Liver (tissue), 9 donors: ENCODE results near the gene HPCAL4. TPM values are rescaled to one million over a fixed set of nuclear protein-coding genes. Genes with fewer than 3 reads are reported as not detected.

ENCODE experiments used
- DNase-seq: peaks from one replicate; pipeline ENCODE4 v3.0.0-alpha.2; 2017; ENCODE audit warnings: low spot score
- H3K27ac ChIP-seq, 2 donors: one replicate each; pipeline ENCODE4 v1.7.0; 2013; ENCODE audit warnings: inconsistent platforms in 2 of 2, low read length in 2 of 2, control low read depth in 1 of 2, low read depth in 1 of 2, mild to moderate bottlenecking in 1 of 2
- H3K27me3 ChIP-seq, 4 donors: one replicate each; pipeline versions ENCODE4 v1.6.1 to v1.7.0; 2013; ENCODE audit warnings: low read length in 3 of 4, inconsistent platforms in 1 of 4, mild to moderate bottlenecking in 1 of 4, moderate library complexity in 1 of 4; ENCODE audit not compliant: control insufficient read depth in 4 of 4, insufficient read depth in 4 of 4
- H3K36me3 ChIP-seq, 4 donors: one replicate each; pipeline versions ENCODE4 v1.6.1 to v1.7.0; 2013; ENCODE audit warnings: low read length in 3 of 4, mild to moderate bottlenecking in 3 of 4, low read depth in 1 of 4, moderate library complexity in 1 of 4; ENCODE audit not compliant: control insufficient read depth in 4 of 4, insufficient read depth in 3 of 4
- H3K4me1 ChIP-seq, 4 donors: one replicate each; pipeline versions ENCODE4 v1.6.1 to v1.7.0; 2013; ENCODE audit warnings: low read length in 3 of 4, mild to moderate bottlenecking in 3 of 4, moderate library complexity in 1 of 4; ENCODE audit not compliant: control insufficient read depth in 4 of 4, insufficient read depth in 4 of 4
- H3K4me3 ChIP-seq, 3 donors: one replicate each; pipeline versions ENCODE4 v1.6.1 to v1.7.0; 2013; ENCODE audit warnings: low read length in 3 of 3, control low read depth in 1 of 3, low read depth in 1 of 3, mild to moderate bottlenecking in 1 of 3
- H3K9ac ChIP-seq, 2 donors: one replicate each; pipeline ENCODE4 v1.7.0; 2013; ENCODE audit warnings: low read length in 2 of 2, mild to moderate bottlenecking in 2 of 2, moderate library complexity in 2 of 2, control low read depth in 1 of 2, low read depth in 1 of 2
- H3K9me3 ChIP-seq, 4 donors: one replicate each; pipeline versions ENCODE4 v1.6.1 to v1.7.0; 2013; ENCODE audit warnings: low read length in 3 of 4; ENCODE audit not compliant: control insufficient read depth in 4 of 4
- EGR1 ChIP-seq, 2 donors: IDR thresholded peaks; 2 replicates each; pipeline ENCODE4 v1.6.1; 2016 to 2018; ENCODE audit warnings: antibody characterized with exemption in 2 of 2, low read depth in 2 of 2
- FOXA1 ChIP-seq: IDR thresholded peaks from 2 replicates; pipeline ENCODE4 v1.6.1; 2016; ENCODE audit warnings: antibody characterized with exemption
- FOXA2 ChIP-seq: IDR thresholded peaks from 2 replicates; pipeline ENCODE4 v1.6.1; 2016; ENCODE audit warnings: antibody characterized with exemption
- GABPA ChIP-seq, 2 donors: IDR thresholded peaks in 1 of 2; conservative IDR thresholded peaks in 1 of 2; 2 replicates each; pipeline ENCODE4 v1.6.1; 2016; ENCODE audit warnings: antibody characterized with exemption in 2 of 2, mild to moderate bottlenecking in 1 of 2, moderate library complexity in 1 of 2
- HNF4G ChIP-seq: IDR thresholded peaks from 2 replicates; pipeline ENCODE4 v1.6.1; 2016; ENCODE audit warnings: antibody characterized with exemption
- NR2F2 ChIP-seq: IDR thresholded peaks from 2 replicates; pipeline ENCODE4 v1.6.1; 2016; ENCODE audit warnings: antibody characterized with exemption
- RAD21 ChIP-seq, 2 donors: IDR thresholded peaks; 2 replicates each; pipeline ENCODE4 v1.6.1; 2016; ENCODE audit warnings: antibody characterized with exemption in 2 of 2, mild to moderate bottlenecking in 2 of 2
- RXRA ChIP-seq, 2 donors: IDR thresholded peaks; 2 replicates each; pipeline ENCODE4 v1.6.1; 2017 to 2018; ENCODE audit warnings: antibody characterized with exemption in 2 of 2, mild to moderate bottlenecking in 1 of 2
- SP1 ChIP-seq: IDR thresholded peaks from 2 replicates; pipeline ENCODE4 v1.6.1; 2018; ENCODE audit warnings: antibody characterized with exemption, mild to moderate bottlenecking
- TAF1 ChIP-seq: conservative IDR thresholded peaks from 2 replicates; pipeline ENCODE4 v1.6.1; 2016; ENCODE audit warnings: antibody characterized with exemption, mild to moderate bottlenecking
- YY1 ChIP-seq: IDR thresholded peaks from 2 replicates; pipeline ENCODE4 v1.6.1; 2016; ENCODE audit warnings: antibody characterized with exemption, mild to moderate bottlenecking
- WGBS: extraction: QIAGEN DNeasy Blood & Tissue Kit; methylation state at CpG from one replicate; pipeline ENCODE4 v1.1.7; 2013; 5-methylcytosine and 5-hydroxymethylcytosine counted together
- polyA plus RNA-seq, 2 donors: library from polyadenylated mRNA; stranded (reverse) in 1 of 2; unstranded in 1 of 2; fragments of 200-250 nt in 1 of 2; fragments of >200 nt in 1 of 2; fragmentation: Nextera tagmentation in 1 of 2; extraction: Ambion mirVana in 1 of 2; gene quantifications; one replicate each; pipeline versions ENCODE4 v1.2.1 to v1.2.3, GENCODE V29; 2013 to 2015
- total RNA-seq, 2 donors: library from RNA; depleted of rRNA; stranded (reverse); fragments of >200 nt; gene quantifications; one replicate each; pipeline ENCODE4 v1.2.3, GENCODE V29; 2014
- TF ChIP-seq, protein P1 (sequence below): IDR thresholded peaks from 2 replicates; pipeline ENCODE4 v1.6.1; 2016; ENCODE audit warnings: antibody characterized with exemption
- TF ChIP-seq, protein P2 (sequence below): IDR thresholded peaks from 2 replicates; pipeline ENCODE4 v1.6.1; 2016; ENCODE audit warnings: antibody characterized with exemption
- TF ChIP-seq, protein P3 (sequence below): IDR thresholded peaks from 2 replicates; pipeline ENCODE4 v1.6.1; 2016; ENCODE audit warnings: antibody characterized with exemption, mild to moderate bottlenecking
- TF ChIP-seq, protein P4 (sequence below): fragments of 150-350 bp; IDR thresholded peaks from 2 replicates; pipeline ENCODE4 v1.5.1; 2017; ENCODE audit warnings: improper control_type of control experiment, low read depth, low read length; ENCODE audit not compliant: missing input control
- TF ChIP-seq, protein P5 (sequence below): IDR thresholded peaks from 2 replicates; pipeline ENCODE4 v1.6.1; 2016; ENCODE audit warnings: antibody characterized with exemption
- donor health status: healthy.
- donor health status: healthy.
- donor health status: healthy.
- donor health status: healthy.
- donor health status: healthy.

Gene HPCAL4
- total and polyA plus RNA-seq, 4 donors, result not detected

DNA sequence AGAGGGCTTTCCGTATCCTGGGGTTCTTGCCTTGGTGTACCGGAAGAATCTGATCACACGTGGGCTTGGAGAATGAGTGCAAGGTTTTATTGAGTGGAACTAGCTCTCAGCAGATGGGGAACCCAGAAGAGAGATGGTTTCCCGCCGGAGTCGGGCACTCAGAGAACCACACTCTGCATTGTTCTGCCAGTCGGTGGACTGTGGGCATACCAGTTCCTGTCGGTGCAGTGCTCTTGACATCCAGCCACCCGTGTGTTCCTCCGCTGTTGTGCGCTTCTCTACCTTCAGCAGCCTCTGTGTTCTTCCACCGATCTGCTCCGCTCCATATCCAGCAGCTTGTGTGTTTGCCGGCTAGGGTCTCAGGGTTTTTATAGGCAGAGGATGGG is 36.7 kb upstream of the HPCAL4 start:
- 69% methylated on average over 14 of the region's 14 CpGs for WGBS
- no peak overlapping the region for H3K9ac ChIP-seq
- no peak for DNase-seq
- H3K36me3 ChIP-seq, result no peaks in the 10 kb centered on the region
- H3K4me3 ChIP-seq, result no peak overlapping the region
- H3K9me3 ChIP-seq, result no peaks in the 10 kb centered on the region
- peaks cover 0 to 11% (median 3%) of the 10 kb centered on the region in 4 donors for H3K27me3 ChIP-seq
- H3K27ac ChIP-seq, result no peak overlapping the region
- no peaks in the 10 kb centered on the region for H3K4me1 ChIP-seq
- TF ChIP-seq RAD21 (IDR thresholded peaks at IDR 0.05), result no peak
- no peak for TF ChIP-seq HNF4G
- TF ChIP-seq, protein P1, sequence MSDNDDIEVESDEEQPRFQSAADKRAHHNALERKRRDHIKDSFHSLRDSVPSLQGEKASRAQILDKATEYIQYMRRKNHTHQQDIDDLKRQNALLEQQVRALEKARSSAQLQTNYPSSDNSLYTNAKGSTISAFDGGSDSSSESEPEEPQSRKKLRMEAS, result no peak
- TF ChIP-seq, protein P2, sequence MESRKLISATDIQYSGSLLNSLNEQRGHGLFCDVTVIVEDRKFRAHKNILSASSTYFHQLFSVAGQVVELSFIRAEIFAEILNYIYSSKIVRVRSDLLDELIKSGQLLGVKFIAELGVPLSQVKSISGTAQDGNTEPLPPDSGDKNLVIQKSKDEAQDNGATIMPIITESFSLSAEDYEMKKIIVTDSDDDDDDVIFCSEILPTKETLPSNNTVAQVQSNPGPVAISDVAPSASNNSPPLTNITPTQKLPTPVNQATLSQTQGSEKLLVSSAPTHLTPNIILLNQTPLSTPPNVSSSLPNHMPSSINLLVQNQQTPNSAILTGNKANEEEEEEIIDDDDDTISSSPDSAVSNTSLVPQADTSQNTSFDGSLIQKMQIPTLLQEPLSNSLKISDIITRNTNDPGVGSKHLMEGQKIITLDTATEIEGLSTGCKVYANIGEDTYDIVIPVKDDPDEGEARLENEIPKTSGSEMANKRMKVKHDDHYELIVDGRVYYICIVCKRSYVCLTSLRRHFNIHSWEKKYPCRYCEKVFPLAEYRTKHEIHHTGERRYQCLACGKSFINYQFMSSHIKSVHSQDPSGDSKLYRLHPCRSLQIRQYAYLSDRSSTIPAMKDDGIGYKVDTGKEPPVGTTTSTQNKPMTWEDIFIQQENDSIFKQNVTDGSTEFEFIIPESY, result no peak
- no peak for TF ChIP-seq EGR1 (IDR thresholded peaks at IDR 0.05; ENCODE audit: low read depth in 2 of 2)
- TF ChIP-seq, protein P3, sequence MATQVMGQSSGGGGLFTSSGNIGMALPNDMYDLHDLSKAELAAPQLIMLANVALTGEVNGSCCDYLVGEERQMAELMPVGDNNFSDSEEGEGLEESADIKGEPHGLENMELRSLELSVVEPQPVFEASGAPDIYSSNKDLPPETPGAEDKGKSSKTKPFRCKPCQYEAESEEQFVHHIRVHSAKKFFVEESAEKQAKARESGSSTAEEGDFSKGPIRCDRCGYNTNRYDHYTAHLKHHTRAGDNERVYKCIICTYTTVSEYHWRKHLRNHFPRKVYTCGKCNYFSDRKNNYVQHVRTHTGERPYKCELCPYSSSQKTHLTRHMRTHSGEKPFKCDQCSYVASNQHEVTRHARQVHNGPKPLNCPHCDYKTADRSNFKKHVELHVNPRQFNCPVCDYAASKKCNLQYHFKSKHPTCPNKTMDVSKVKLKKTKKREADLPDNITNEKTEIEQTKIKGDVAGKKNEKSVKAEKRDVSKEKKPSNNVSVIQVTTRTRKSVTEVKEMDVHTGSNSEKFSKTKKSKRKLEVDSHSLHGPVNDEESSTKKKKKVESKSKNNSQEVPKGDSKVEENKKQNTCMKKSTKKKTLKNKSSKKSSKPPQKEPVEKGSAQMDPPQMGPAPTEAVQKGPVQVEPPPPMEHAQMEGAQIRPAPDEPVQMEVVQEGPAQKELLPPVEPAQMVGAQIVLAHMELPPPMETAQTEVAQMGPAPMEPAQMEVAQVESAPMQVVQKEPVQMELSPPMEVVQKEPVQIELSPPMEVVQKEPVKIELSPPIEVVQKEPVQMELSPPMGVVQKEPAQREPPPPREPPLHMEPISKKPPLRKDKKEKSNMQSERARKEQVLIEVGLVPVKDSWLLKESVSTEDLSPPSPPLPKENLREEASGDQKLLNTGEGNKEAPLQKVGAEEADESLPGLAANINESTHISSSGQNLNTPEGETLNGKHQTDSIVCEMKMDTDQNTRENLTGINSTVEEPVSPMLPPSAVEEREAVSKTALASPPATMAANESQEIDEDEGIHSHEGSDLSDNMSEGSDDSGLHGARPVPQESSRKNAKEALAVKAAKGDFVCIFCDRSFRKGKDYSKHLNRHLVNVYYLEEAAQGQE, result no peak
- no peak for TF ChIP-seq SP1
- no peak for TF ChIP-seq GABPA (IDR thresholded peaks at IDR 0.05 in 1 of 2, conservative IDR thresholded peaks at IDR 0.05 in 1 of 2)
- no peak for TF ChIP-seq FOXA1
- TF ChIP-seq YY1, result no peak

DNA sequence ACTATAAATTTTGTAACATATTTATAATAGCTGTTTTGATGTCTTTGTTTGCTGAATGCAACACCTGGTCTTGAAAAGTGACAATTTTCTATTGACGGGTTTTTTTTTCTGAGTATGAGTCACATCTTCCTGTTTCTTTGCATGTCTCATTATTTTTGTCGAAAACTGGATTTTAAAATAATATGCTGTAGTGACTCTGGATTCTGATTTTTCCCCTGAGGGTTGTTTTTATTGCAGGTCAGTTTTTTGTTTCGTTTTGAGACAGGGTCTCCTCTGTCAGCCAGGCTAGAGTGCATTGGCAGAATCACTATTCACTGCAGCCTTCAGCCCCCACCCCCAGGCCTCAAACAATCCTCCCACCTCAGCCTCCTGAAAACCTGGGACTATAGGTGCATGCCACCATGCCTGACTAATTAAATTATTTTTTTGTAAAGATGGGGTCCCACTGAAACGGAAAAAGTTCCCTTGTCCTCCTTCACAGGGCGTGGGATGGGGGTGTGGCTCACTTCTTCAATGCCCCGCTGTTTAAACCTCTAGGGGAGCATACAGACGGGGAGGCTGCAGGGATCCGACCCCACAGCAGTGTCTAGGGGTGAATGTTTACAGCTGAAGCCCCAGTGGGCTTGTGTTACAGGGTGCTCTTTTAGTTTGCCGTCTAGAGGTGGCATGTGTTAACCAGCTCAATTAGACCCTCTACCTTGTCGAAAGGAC is 36.1 kb upstream of the HPCAL4 start:
- Histone ChIP-seq H3K9me3 (no peaks in the 10 kb centered on the region), H3K9ac (no peak overlapping the region), H3K4me1 (no peaks in the 10 kb centered on the region), H3K4me3 (no peak overlapping the region), H3K36me3 (no peaks in the 10 kb centered on the region), H3K27ac (no peak overlapping the region), H3K27me3 (peaks cover 0 to 11% (median 2%) of the 10 kb centered on the region in 4 donors)
- no peak for DNase-seq
- 47% methylated on average over 10 of the region's 10 CpGs for WGBS
- TF ChIP-seq, protein P2, result no peak
- TF ChIP-seq FOXA1 (no peak), FOXA2 (no peak), RXRA (IDR thresholded peaks at IDR 0.05) (no peak), SP1 (no peak), TAF1 (no peak), GABPA (IDR thresholded peaks at IDR 0.05 in 1 of 2, conservative IDR thresholded peaks at IDR 0.05 in 1 of 2) (no peak), YY1 (no peak), EGR1 (IDR thresholded peaks at IDR 0.05; ENCODE audit: low read depth in 2 of 2) (no peak), NR2F2 (no peak), RAD21 (IDR thresholded peaks at IDR 0.05) (no peak)
- TF ChIP-seq, protein P4, sequence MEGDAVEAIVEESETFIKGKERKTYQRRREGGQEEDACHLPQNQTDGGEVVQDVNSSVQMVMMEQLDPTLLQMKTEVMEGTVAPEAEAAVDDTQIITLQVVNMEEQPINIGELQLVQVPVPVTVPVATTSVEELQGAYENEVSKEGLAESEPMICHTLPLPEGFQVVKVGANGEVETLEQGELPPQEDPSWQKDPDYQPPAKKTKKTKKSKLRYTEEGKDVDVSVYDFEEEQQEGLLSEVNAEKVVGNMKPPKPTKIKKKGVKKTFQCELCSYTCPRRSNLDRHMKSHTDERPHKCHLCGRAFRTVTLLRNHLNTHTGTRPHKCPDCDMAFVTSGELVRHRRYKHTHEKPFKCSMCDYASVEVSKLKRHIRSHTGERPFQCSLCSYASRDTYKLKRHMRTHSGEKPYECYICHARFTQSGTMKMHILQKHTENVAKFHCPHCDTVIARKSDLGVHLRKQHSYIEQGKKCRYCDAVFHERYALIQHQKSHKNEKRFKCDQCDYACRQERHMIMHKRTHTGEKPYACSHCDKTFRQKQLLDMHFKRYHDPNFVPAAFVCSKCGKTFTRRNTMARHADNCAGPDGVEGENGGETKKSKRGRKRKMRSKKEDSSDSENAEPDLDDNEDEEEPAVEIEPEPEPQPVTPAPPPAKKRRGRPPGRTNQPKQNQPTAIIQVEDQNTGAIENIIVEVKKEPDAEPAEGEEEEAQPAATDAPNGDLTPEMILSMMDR, result no peak
- TF ChIP-seq, protein P1, result no peak
- TF ChIP-seq, protein P5, sequence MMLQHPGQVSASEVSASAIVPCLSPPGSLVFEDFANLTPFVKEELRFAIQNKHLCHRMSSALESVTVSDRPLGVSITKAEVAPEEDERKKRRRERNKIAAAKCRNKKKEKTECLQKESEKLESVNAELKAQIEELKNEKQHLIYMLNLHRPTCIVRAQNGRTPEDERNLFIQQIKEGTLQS, result no peak
- TF ChIP-seq, protein P3, result no peak
